ENCODE measurements around the gene PTCHD1.

The PTCHD1 gene
- total RNA-seq: 0 to 0.09 reads per million in 2 donors

GRCh38 chrX:23334848-23335599 lies at the start of gene PTCHD1:
Gene PTCHD1 (plus strand): TSS chrX:23334849. CDS start chrX:23334876, 27 bp downstream.
- DNase-seq: no peak

- no peak for DNase-seq
These were observed 47.9 kb upstream of the PTCHD1 start for GRCh38 chrX:23286731-23287130.

DNA sequence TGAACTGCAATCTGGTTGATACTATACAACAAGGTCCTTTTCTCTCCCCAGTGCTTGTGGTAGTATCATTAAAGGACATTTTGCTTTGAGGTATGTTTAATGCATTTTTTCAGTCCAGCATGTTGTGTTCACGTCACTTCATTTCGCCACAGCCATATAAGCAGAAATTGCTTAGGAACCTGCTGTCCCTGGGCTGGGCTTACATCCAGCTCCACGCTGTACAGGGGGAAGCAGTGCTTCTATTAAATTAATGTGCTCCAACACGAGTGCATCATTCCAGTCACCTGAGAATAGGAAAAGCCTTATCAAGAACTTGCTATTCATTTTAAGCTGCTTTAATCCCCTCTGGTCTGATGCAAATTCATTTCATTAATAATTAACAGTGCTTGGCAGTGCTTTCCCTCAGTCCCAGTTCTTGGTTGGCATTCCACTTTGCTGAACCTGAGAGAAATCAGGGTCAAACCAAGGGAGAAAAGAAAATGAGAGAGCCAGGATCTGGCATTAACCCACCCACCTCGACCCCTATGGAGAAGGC lies 47.4 kb upstream of the PTCHD1 start:
- DNase-seq: no peak

GRCh38 chrX:23292354-23292987 lies 42.2 kb upstream of the PTCHD1 start:
- no peak for DNase-seq

- DNase-seq: no peak
These were observed 41.5 kb upstream of the PTCHD1 start for GRCh38 chrX:23292988-23293651.

GRCh38 chrX:23304881-23305280 lies 29.8 kb upstream of the PTCHD1 start:
- no peak for DNase-seq

DNA sequence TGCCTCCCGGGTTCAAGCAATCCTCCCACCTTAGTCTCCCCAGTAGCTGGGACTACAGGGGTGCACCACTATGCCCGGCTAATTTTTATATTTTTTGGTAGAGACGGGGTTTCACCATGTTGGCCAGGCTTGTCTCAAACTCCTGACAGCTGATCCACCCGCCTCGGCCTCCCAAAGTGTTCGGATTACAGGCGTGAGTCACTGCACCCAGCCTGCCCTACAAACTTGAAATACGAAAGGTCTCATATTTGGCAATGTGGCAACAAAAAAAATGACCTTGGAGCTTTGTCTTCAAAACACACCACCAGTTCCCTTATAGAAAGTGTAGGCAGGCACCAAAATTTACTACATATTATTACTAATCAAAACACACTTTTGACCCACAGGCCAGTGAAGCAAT lies 22.9 kb upstream of the PTCHD1 start:
- no peak for DNase-seq

GRCh38 chrX:23312136-23312535 lies 22.5 kb upstream of the PTCHD1 start:
- no peak for DNase-seq

DNA sequence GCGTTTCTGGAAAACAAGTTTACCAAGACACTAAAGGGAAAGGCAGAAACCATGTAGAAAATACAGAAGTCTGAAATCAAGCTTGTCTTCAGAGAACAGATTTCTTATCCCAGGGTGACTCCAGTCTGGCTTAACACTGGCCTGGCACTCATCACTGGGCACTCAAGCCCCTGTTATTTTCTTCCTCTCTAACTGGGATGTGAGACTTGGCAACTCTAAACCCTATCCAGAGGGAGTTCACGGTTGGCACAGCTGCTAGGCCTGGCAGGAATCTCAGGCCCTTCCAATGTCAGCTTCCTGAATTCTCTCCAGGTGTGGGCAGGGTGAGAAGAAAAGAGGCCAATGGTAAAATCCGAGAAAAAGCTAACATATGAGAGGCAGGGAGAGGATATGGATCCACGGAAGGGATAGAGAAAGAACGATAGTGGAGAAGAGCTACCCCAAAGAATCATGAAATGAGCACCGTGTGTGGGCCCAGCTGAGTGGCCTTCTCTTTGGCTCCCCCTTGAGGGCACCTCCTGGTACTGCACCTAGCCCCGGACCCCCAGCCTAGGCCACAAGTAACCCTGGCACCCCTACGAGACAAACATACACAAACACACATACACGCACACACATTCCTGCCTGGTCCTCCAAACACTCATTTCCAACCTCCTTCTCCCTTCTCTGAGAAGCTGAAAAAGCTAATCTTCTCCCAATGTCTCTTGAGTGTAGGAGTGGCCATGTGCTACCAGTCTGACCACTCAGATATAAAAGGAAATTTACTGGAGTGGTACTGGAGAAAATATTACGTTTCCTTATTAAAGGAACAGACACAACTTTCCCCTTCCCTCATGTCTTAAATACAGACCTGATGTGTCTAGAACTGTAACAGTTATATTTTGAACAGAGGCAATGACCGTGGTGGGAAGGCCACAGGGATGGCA lies 16.6 kb upstream of the PTCHD1 start:
- DNase-seq: no peak

GRCh38 chrX:23327104-23327503 lies 7.5 kb upstream of the PTCHD1 start:
- no peak for DNase-seq

DNA sequence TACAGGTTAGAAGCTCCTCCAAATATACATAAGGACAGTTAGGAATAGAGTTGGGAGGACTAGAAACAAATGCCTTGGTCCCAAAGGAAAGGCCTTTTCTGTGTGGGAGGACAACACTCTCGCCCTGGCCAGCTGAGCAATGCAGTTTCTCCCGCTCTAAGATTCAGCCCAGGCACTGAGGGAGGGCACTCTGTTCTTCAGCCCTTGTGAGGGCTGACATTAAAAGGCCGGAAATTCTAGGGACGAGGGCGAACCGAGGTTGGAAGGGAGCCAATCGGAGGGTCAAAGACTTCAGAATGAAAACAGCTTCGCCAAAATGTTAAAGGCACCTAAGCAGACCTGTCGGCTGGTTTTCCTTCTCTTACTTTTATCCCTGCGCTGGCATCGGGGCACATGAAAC lies 2.9 kb upstream of the PTCHD1 start:
- DNase-seq: no peak

DNA sequence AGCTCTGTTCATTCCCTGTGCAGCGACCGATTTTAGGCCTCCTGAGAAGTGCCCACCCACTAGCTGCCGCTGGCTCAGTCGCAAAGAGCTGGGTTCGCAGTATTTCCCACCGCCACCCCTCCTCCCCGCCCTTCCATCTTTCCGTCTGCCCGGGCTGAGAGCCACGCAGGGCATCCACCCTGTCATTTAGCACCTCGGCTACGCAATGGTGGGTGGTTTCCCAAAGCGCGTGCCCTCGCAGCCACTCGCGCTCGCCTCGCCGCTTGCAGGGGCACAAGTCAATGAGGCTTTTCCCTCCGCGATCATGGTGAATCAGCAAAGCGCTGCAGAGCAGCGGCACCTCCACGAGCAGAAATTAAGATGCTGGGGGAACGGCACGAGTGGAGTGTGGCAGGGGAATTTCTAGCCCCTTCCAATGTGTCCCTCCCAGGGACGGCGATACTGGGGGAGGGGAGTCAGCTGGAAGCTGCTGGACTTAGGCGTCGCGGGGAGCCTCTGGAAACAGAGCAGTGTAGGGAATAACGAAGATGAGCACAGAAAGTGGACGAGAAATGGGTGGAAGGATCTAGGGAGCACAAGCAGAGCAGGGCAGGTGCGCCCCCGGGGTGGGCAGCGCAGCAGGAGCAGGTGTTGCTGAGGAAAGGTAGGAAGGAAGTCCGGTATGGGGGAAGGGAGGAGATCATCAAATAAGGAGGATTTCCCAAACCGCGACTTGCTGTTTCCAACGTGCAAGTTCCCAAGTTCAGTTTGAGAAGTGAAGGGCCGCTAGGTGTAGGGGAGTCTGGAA lies 2.4 kb upstream of the PTCHD1 start:
- no peak for DNase-seq

- DNase-seq: no peak
These were observed 1.5 kb upstream of the PTCHD1 start for GRCh38 chrX:23332888-23333821.

DNA sequence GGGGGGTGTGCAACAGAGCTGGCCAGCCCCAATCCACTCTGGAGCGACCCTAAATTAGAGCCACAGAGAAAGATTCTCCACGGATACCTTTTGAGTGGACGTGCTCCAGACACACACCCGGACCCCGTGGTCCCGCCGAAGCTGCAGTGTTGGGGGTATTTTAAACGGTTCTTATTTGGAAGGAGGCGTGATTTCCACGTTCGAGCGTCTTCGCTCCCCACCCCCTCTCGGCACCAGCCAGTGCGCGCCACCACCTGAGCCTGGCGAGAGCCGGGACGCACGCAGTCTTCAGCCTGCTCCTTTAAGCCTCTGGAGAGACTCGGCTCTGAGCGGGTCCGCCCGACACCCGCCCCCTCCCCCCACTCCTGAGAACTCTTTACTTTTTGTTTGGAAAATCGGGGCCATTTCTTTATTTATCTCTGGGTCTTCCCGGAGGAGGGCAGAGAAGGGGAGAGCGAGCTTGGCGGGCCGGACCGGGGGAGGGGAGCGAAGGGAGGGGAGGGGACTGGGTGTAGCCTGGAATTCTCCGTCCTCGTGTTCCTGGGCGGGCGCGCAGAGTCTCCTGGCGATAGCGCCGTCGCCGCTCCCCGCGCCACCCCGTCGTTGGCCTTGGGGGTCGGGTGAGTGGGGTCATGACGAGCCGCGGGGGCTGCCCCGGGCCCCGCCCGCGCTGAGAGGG lies 668 bp upstream of the PTCHD1 start:
- peak; percentile 16 for DNase-seq

DNA sequence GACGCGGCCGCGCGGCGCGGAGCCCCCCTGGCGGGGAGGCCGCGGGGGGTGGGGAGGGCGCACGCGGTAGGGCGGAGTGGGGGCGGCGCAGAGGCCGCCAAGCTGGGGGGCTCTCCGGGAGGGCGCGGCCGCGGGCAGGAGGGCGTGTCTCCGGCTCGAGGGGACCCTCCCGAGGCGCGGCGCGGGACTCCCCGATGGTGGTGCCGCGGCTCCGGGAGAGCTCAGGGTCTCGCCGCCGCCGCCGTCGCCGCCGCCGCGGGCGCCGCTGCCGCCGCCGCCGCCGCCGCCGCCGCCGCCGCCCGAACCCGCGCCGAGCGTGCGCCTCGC lies 165 bp upstream of the PTCHD1 start:
- peak; percentile 16 for DNase-seq

DNA sequence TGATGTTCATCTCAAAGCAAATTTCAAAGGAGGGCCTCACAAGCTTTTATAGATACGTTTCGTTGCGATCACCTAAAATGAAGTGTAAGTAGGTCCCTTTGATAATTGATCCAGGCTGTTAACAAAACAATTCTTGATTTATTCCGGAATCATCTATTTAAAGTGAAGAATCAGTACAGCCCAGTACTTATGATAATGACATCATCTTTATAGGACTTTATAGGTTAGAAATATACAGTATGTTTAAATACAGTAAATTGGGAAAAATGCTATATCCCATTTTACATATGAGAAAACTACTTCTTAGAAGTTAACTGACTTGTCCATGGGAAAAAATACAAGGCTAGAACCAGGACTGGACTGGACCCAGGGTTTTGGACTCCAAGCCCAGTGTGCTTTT lies 3.7 kb downstream of the PTCHD1 start:
- no peak for DNase-seq

DNA sequence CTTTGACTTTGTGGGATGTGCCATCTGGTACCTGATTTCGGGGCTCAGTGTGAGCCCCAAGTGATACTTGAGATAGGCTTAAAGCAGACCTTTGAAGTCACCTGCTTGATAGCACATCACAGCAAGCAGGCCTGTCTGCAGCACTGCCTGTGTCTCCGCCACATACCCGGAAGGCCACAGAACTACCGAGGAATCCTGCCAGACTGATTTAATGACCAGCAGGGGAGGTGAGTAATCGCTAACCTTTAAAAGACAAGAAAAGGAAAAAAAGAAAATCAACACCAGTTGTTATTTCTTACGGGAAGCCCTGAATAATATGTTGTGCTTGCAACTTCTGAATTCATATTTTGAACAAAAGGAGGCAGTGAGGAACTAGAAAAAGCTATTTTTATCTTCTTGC lies 6.8 kb downstream of the PTCHD1 start:
- no peak for DNase-seq

GRCh38 chrX:23344238-23344903 lies 9.7 kb downstream of the PTCHD1 start:
- DNase-seq: no peak

GRCh38 chrX:23344904-23345271 lies 10.2 kb downstream of the PTCHD1 start:
- DNase-seq: no peak

DNA sequence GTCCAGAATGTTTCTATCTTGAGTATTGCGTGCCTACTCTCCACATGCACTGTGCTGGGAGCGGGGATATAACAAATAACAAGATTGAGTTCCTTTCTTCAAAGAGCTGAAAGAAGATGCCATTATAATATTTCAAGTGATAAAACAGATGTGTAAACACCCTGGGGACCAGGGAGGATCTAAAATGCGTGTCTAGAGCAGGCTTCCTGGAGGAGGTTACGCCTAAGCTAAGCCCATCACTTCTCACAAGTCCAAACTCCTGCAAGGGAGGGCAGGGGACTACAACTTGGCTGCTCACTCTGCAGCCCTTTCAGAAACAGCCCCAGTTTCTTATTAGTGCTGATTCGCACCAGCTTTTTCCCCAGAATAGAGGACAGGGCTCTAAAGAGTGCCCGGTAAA lies 21.5 kb downstream of the PTCHD1 start:
- no peak for DNase-seq
